ENCODE measurements around the gene IL17RE.

DNA sequence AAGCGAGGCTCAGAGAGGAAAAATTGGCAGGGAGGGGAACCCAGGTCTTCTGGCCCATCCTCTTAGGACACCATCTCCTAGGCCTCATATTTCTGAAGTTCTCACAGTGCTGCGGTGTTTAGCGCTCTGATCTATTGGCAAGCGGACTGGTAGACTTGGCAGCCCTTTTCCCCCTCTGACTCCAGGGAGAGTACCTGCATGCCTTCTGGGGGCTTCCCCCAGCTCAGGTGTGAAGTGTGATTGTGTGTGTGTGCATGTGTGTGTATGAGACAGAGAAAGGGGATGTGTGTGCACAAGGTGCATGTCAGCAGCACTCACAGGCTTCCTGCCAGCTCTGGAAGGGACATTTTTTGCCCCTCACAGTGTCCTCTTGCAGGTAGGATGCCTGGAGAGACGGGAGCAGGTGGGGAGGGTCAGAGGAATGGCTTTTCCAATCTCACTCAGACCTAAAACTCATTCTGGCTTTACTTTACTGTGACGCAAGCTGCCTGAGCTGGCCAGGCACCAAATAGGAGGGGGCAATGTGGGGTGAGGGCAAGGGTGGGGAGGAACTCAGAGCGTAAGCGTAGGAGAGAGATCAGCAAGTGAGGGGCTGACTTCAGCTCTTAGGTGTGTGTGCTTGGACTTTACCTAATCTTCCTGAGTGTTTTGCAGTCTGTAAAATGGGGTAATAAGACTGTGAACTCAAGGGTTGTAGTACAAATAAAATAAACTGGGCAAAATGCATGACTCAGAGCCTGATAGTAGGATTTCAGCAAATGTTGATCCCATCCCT, 4.0 kb upstream of the IL17RE start:
- TF ChIP-seq POLR2A (IDR thresholded peaks at IDR 0.05): no peak
- TF ChIP-seq, protein P1, sequence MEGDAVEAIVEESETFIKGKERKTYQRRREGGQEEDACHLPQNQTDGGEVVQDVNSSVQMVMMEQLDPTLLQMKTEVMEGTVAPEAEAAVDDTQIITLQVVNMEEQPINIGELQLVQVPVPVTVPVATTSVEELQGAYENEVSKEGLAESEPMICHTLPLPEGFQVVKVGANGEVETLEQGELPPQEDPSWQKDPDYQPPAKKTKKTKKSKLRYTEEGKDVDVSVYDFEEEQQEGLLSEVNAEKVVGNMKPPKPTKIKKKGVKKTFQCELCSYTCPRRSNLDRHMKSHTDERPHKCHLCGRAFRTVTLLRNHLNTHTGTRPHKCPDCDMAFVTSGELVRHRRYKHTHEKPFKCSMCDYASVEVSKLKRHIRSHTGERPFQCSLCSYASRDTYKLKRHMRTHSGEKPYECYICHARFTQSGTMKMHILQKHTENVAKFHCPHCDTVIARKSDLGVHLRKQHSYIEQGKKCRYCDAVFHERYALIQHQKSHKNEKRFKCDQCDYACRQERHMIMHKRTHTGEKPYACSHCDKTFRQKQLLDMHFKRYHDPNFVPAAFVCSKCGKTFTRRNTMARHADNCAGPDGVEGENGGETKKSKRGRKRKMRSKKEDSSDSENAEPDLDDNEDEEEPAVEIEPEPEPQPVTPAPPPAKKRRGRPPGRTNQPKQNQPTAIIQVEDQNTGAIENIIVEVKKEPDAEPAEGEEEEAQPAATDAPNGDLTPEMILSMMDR (IDR thresholded peaks at IDR 0.05): no peak
